LNCAP (cell line): Measurements from ENCODE around the gene METTL16.

ENCODE experiments used
- TF ChIP-seq, protein P1 (sequence below): fragments of 450-650 bp; IDR thresholded peaks from 2 replicates; pipeline ENCODE4 v1.5.1; 2017; ENCODE audit warnings: mild to moderate bottlenecking

The METTL16 gene

GRCh38 chr17:2503627-2504026 lies 8.1 kb downstream of the METTL16 start:
- TF ChIP-seq, protein P1, sequence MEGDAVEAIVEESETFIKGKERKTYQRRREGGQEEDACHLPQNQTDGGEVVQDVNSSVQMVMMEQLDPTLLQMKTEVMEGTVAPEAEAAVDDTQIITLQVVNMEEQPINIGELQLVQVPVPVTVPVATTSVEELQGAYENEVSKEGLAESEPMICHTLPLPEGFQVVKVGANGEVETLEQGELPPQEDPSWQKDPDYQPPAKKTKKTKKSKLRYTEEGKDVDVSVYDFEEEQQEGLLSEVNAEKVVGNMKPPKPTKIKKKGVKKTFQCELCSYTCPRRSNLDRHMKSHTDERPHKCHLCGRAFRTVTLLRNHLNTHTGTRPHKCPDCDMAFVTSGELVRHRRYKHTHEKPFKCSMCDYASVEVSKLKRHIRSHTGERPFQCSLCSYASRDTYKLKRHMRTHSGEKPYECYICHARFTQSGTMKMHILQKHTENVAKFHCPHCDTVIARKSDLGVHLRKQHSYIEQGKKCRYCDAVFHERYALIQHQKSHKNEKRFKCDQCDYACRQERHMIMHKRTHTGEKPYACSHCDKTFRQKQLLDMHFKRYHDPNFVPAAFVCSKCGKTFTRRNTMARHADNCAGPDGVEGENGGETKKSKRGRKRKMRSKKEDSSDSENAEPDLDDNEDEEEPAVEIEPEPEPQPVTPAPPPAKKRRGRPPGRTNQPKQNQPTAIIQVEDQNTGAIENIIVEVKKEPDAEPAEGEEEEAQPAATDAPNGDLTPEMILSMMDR, result no peak

DNA sequence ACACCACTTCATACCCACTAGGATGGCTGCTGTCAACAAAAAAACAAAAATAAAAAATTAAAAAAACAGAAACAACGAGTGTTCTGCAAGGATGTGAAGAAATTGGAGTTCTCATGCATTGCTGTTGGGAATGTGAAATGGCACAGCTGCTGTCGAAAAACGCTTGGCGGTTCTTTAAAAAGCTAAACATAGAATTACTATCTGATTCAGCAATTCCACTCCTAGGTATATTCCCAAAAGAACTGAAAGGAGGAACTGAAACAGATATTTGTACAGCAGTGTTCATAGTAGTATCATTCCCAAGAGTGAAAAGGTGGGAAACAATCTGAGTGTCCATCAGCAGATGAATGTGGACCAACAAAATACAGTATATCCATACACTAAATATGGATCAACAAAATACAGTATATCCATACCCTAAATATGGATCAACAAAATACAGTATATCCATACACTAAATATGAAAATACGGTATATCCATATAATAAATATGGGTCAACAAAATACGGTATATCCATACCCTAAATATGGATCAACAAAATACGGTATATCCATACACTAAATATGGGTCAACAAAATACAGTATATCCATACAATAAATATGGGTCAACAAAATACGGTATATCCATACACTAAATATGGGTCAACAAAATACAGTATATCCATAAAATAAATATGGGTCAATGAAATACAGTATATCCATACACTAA lies 8.7 kb downstream of the METTL16 start:
- TF ChIP-seq, protein P1, result no peak

DNA sequence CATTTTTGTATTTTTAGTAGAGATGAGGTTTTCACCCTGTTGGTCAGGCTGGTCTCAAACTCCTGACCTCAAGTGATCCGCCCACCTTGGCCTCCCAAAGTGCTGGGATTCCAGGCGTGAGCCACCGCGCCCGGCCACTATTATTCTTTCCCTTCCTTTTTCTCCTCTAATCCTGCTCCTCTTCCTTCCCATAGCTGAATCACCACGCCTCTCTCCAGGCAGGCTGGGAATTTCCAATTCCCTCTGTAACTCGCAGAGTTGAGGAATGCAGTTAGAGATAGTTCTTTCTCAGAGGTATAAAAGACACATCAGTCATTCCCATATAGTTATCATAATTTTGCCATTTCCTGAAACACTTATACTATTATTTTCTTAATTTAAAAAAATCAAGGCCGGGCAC lies 11.2 kb downstream of the METTL16 start:
- TF ChIP-seq, protein P1, result no peak

DNA sequence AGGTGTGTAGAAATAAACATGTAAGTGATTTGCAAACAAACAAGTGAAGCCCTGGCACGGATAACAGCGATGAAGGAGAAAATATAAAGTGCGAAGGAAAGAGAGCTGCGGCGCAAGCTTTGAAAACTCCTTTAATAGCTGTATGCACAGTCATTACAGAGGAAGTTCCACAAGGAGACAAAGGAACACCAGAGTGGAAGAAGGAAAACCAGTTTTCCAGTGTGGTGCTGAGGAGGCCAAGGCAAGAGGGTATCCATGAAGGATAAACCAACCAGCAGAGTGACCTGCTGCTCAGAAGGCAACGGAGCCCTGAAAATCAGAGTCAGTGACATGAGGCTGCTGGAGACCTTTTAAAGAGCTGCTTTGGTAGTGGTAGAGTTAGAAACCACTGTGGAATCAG lies 24.4 kb downstream of the METTL16 start:
- TF ChIP-seq, protein P1, result no peak

GRCh38 chr17:2485970-2486369 lies 25.7 kb downstream of the METTL16 start:
- TF ChIP-seq, protein P1, result no peak

- TF ChIP-seq, protein P1, result no peak
Observed at GRCh38 chr17:2485543-2485942, 26.1 kb downstream of the METTL16 start.

DNA sequence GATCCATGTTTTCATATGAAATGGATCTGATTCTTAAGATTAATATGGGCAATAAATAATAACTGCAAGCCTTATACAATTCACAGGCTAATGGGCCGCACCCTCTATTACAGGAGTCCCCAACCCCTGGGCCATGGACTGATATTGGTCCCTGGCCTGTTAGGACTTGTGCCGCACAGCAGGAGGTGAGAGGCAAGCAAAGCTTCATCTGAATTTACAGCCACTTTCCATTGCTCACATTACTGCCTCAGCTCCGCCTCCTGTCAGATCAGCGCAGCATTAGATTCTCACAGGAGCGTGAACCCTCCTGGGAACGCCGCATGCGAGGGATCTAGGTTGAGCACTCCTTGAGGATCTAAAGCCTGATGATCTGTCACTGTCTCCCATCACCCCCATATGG lies 26.8 kb downstream of the METTL16 start:
- TF ChIP-seq, protein P1, result no peak

- TF ChIP-seq, protein P1, result no peak
Observed at GRCh38 chr17:2483084-2483483, 28.6 kb downstream of the METTL16 start.
